Left renal pelvis (tissue), 4 donors: ENCODE results near the gene PHF20. TPM values are rescaled to one million over a fixed set of nuclear protein-coding genes. Genes with fewer than 3 reads are reported as not detected.
"Not testable (repeated sequence)": the region's sequence is repeated elsewhere in the genome, so short reads cannot be mapped to it uniquely, and the experiment has no call there.

Source experiments
- DNase-seq, 4 donors: peaks; one replicate each; pipeline ENCODE4 v3.0.0-alpha.2; 2013; ENCODE audit warnings: low read depth in 4 of 4, low spot score in 3 of 4
- polyA plus RNA-seq, 4 donors: library from polyadenylated mRNA; unstranded; fragments of 120-200 nt; gene quantifications; one replicate each; pipeline ENCODE4 v1.2.1, GENCODE V29; 2013; ENCODE audit not compliant: insufficient read length in 4 of 4

The PHF20 gene
- polyA plus RNA-seq, 4 donors: 32.5 to 42.7 (median 41.1) TPM

DNA sequence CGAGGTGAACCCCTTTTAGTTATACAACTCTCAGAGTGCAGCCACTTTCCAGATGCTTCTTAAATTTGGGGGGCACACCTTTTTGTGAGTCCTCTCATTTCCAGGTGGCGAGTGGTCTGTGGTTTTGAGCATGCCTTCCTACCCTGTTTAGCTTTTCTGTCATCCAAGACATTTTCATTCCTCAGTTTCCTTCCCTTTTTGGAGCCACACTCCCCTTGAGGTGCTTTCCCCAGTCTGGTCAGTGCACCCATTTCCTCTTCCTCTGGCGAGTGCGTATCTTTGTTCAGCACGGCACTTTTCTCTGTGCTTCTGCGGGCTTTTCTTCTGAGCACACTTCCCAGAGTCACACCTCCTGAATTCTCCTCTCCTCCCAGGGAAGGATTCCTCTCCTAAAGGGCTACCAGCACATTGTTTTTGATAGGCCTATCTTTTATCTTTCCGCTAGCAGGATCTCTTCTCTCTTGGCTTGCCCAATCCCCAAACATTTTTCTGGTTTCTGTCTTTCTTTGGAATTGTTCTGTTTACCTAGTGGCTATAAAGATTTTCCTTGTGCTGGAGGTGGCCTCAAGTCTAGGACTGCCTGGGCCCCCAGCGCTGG is 1.4 kb downstream of the PHF20 start:
- no peak for DNase-seq

DNA sequence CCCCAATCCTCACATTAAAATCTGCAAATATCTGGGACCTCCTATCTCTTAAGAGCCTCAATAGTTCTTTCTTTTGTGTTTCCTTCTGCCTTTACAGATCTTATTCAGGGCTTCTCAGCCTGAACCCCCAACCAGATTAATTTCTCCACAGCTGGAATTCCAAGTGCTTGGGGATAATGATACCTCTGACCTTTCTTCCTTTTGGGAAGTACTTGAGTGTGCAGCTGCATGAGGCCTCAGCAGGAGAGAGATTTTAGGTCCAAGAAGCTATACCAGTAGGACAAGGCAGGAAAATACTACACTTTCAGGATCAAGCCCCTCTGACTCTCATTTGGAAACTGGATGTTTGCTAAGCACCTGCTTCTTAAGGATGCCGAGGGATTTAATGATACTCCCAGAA is 2.6 kb downstream of the PHF20 start:
- DNase-seq: no peak

GRCh38 chr20:35776513-35777101 is 4.8 kb downstream of the PHF20 start:
- DNase-seq: no peak

DNA sequence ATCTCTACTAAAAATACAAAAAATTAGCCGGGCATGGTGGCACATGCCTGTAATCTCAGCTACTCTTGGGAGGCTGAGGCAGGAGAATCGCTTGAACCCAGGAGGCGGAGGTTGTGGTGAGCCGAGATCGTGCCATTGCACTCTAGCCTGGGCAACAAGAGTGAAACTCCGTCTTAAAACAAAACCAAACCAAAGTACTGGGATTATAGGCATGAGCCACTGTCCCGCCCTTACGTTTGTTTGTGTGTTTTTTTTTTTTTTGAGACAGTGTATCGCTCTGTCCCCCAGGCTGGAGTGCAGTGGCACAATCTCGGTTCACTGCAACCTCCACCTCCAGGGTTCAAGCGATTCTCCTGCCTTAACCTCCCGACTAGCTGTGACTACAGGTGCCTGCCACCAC is 12.0 kb downstream of the PHF20 start:
- not testable (repeated sequence) for DNase-seq

DNA sequence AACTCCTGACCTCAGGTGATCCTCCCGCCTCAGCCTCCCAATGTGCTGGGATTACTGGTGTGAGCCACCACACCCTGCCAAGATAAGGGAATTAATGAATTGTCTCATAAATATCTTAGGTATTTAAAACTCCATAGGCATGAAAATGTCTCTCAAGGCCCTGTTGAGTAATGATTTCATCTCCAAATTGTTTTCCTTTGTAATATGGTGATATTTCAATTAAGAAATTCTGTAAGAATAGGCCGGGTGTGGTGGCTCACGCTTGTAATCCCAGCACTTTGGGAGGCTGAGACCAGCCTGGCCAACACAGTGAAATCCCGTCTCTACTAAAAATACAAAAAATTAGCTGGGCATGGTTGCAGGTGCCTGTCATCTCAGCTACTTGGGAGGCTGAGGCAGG is 13.7 kb downstream of the PHF20 start:
- not testable (repeated sequence) for DNase-seq

GRCh38 chr20:35788796-35789195 is 17.0 kb downstream of the PHF20 start:
- no peak for DNase-seq

DNA sequence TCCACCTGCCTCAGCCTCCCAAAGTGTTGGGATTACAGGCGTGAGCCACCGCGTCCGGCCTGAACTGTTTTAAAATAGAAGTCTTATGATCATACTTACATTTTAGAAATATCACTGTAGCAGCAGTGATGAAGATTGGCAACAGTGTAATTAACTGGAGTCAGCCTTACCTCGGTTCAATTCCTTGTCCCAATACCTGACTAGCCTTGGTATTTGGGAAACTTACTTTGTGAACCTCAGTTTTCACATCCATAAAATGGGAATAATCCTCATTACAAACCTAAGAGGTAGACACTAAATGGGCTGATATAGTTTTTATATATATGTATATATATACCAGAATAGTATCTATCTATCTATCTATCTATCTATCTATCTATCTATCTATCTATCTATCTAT is 19.3 kb downstream of the PHF20 start:
- no peak for DNase-seq

GRCh38 chr20:35791821-35792220 is 20.0 kb downstream of the PHF20 start:
- no peak for DNase-seq

DNA sequence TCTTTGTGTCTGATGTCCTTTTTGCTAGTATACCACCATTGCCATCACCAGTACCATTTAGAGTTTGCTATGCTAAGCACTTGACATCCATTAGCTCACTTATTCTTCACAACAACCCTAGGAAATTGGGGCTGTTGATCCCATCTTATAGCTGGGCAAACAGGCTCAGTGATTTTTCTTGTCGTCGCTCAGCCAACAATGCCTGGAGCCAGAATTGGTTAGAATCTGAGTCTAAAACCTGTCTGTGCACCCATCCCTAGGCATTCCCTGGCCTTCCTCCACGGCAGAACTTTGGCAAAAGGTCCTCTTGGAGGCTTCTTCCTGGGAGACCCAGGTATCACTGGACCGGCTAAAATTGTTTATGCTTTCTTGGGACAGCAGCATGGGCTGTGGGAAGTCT is 20.9 kb downstream of the PHF20 start:
- DNase-seq: no peak

DNA sequence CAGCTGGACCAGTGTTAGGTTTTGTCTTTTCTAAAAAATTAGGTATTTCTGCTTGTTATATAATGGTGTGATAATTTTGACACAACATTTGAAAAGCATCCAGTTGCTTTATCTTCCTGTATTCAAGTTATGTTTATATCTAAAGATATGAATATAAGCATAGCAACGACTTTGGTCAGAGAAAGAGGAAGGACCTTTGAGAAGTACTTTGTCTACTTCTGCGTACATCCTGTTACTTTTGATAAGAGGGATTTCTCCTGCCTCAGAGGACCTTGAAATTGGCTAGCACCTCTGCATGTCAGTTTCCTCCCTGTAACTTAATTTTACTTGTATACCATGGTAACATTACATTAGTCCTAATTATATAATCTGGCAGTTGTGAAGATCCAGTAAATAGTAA is 24.8 kb downstream of the PHF20 start:
- DNase-seq: no peak

DNA sequence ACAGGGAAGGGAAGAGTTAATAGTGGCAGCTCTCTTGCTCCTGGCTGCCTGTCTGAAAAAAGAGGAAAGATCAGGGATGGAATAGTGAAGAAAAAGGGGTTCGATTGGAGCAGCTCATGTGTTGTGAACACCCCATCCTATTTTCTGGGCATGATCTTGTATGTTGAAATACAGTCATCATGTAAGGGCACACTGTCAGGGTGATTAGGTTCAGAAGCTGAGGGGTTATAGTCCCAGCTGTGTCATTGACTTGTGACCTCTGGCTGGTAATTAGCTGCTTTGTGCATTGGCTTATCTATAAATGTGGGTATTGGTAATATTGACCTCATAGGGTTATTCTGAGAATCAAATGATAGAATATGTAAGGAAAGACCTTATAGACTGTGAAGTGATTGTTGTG is 30.1 kb downstream of the PHF20 start:
- no peak for DNase-seq

DNA sequence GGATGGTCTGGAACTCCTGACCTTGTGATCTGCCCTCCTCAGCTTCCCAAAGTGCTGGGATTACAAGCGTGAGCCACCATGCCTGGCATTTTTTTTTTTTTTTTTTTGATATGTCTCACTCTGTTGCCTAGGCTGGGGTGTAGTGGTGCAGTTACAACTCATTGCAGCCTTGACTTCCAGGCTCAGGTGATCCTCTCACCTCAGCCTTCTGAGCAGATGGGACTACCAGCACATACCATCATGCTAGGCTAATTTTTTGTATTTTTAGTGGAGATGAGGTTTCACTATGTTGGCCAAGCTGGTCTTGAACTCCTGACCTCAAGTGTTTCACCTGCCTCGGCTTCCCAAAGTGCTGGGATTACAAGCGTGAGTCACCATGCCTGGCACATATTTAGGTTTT is 34.3 kb downstream of the PHF20 start:
- DNase-seq: no peak

DNA sequence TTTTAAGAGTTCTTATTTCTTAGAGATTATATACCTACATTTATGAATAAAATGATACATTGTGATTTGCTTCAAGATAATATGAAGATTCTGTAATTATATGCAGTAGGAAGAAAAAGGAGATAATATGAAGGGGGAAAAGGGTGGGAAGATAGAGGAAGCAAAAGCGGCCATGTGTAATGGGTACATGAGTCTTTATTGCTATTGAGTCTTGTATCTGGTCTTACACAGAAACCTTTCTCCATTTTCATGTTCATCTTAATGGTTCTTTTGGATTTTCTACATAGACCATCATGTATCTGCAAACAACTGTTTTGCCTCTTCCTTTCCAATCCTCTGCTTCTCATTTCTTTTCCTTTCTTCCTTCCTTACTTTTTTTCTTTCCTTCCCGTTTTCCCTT is 36.1 kb downstream of the PHF20 start:
- DNase-seq: no peak

- DNase-seq: no peak
Measured at GRCh38 chr20:35820715-35821114, 48.9 kb downstream of the PHF20 start.

DNA sequence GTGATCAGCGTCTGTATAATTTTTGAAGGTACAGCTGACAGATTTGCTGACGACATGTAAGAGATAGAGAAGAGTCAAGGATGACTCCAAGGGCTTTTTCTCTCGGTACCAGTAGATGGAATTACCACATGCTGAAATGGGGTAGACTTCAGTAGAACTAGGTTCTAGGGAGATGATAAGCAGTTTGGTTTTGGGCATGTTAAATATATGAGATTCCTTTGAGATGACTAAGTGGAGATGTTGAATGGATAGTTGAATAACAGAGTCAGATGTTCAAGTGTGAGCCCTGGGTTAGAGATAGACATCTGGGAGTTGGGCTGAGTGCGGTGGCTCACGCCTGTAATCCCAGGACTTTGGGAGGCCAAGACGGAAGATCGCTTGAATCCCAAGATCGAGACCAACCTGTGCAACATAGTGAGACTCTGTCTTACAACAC is 50.0 kb downstream of the PHF20 start:
- no peak for DNase-seq

GRCh38 chr20:35823147-35823546 is 51.3 kb downstream of the PHF20 start:
- no peak for DNase-seq

DNA sequence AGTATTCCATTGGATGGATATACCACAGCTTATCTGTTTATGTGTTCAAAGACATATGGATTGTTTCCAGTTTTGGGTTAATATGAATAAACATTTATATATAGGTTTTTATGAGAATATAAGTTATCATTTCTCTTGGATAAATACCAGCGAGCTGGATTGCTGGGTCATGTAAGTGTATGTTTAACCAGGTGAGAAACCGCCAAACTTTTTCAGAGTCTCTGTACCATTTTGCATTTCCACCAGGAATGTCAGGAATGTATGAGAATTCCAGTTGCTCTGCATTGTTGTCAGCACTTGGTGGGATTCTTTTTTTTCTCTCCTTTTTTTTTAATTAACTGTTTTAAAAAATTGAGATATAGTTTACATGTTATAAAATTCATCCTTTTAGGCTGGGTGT is 52.1 kb downstream of the PHF20 start:
- no peak for DNase-seq

GRCh38 chr20:35826397-35826998 is 54.7 kb downstream of the PHF20 start:
- DNase-seq: no peak

DNA sequence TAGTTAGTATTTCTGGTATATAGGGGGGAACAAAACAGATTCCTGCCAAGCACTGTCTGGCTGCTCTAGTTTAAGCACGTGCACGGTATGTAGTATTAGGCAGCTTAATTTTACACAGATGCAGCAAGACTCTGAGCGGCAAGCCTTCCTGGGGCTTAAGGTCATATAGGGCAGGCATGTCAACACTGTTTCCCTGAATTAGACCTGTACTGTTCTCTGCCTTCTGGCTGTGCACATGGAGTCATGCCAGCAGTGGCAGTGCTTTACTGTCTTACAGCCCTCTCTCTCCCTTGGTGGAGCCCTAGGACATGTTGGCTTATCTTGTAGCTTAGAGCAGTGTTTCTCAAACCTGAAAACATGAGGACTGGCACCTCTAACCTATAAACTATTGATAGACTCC is 56.6 kb downstream of the PHF20 start:
- DNase-seq: no peak

DNA sequence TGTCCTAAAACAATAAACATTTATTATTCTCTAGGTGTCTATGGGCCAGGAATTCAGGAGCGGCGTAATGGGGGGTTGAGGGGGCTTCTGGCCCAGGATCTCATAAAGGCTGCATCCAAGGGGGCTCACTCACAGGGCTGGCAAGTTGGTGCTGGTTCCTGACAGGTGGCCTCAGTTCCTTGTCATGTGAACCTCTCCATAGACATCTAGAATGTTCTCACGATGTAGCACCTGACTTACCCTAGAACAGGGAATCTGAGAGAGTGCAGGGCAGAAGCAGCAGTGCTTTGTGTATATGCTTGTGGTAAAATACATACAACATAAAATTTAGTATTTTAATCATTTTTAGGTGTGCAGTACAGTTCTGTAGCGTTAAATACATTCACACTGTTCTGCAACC is 57.1 kb downstream of the PHF20 start:
- DNase-seq: no peak

GRCh38 chr20:35830264-35830663 is 58.4 kb downstream of the PHF20 start:
- no peak for DNase-seq

DNA sequence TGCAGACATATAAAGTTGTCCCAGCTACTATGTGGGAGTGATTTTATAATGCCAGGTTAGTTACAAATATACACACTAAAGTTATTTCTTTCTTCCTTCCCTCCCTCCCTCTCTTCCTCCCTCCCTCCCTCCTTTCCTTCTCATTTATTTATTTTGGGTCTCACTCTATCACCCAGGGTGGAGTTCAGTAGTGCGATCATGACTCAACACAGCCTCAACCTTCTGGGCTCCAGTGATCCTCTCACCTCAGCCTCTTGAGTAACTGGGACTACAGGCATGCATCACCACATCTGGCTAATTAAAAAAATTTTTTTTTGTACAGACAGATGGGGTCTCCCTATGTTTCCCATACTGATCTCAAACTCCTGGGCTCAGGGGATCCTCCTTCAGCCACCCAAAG is 59.2 kb downstream of the PHF20 start:
- no peak for DNase-seq

GRCh38 chr20:35831971-35832370 is 60.2 kb downstream of the PHF20 start:
- no peak for DNase-seq
